Measurements from ENCODE around the gene LAMC2.

Gene LAMC2

DNA sequence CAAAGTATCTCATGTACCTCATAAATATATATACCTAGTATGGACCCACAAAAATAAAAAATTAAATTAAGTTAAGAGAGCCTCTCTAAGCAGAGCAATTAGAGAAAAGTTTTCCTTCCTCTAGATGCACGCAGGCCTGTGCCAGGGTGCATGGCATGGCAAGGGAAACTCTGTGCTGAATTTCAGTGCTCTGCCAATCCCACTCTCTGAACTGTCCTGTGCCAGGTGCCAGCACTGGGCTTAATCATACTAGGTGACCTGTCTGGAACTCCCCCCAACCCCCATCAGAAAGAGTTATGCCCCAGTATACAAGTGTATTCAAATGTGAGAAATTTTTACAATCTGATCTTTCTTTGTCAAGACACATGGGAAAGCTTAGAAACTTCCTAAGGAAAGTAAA, 10.4 kb upstream of the LAMC2 start:
- no peak for DNase-seq

DNA sequence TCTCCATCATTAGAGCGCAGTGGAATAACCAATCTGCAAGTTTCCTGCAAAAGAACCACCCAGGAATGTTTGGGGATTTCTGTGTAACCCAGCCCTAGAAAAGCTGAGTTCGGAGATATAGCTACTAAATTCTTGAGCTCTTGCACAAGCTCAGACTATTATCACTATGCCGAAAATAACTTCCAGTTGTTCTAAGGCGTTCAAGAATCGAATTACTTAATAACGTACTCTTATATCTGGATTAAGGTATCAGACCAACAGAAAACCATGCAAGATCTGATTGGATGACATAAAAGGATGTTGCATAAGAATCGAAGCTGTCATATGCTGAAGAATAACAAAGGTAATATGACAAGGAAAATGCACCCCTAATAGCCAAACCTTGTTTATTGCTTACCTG, 7.5 kb upstream of the LAMC2 start:
- no peak for DNase-seq

DNA sequence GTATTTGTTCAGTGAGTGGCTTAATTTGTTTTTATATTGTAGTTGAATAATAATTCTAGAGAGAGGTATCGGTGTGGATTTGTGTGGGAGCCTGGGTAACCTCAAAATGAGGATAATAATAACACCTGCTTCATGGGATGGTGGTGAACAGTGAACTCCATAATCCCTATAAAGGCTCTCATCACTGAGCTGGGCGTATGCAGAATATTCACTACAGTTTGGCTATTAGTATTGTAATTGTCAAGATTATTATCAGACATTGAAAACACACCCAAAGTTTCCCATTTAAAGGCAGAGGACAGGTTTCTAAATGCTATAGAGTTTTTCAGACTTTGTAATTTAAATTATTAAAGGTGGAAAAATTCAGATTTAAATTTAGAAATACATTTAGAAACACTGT, 7.0 kb upstream of the LAMC2 start:
- no peak for DNase-seq

DNA sequence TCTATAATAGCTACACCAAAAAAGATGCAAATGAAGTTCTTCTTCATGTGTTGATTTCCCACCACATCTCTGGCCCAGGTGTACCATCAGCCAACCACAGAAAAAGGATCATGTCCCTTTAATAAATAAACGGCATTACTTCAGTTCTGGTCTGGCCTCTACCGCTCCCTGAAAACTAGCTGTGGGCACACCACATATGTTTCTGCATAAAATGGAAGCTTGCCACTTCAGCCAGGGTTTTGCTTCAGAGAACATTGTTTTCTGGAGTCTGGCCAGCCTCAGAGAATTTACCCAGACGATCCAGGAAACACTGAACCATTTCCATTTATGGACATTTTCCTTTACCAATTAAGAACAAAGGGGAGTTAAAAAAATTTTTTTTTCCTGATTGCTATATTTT, 5.8 kb upstream of the LAMC2 start:
- no peak for DNase-seq

DNA sequence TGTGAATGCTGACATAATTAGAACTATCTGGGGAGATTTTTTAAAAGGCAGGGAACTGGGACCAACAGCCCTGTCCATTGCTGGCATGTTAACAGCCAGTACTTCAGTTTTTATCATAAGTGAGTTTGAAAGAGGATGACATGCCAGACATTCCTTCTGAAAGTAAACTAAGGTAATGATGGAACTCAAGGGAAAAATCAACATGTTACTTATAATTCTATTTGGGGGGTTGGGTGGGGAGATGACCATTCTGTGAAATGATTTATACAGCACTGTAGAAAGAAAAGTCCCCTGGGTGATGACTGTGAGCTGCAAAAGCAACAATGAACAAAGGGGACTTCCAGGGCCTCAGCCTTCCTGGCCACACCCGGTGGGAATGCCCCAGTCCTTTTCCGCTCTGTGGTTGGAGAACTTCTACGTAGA, 5.4 kb upstream of the LAMC2 start:
- no peak for DNase-seq

DNA sequence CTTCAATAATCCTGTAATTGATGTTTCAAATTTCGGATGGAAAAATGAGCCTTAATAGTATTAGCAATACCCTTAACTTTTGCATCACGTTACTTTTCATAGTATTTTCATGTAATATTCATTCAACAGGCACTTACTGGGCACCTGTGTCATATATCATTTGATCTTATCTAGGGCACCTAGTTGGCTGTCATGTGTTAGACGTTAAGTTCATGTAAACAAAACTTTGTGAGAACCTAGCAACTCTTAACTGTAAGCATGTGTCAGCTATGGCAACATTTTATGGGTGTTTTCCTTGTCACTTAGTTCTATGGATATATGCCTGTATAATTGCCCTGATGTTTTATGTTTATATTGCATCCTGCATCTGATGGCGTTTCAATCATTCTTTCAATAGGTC, 777 bp downstream of the LAMC2 start:
- DNase-seq, result no peak

DNA sequence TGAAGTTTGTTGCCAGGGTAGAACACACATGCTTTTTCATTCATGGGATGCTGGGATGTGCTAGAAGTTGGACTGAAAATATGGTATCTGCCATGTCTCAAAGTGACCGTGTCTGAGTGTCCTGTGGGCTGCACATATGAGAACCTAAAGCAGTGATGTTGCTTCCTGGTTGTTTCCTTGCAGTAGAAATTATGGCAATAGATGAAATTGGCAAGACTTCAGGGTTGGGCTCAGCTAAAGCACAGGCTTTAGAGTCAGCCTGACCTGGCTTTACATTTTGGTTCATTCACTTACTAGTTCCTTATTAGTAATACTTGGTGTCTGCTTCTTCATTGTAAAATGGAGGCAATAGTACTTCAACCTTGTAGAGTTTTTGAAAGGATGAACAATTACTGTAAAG, 2.2 kb downstream of the LAMC2 start:
- DNase-seq, result no peak

DNA sequence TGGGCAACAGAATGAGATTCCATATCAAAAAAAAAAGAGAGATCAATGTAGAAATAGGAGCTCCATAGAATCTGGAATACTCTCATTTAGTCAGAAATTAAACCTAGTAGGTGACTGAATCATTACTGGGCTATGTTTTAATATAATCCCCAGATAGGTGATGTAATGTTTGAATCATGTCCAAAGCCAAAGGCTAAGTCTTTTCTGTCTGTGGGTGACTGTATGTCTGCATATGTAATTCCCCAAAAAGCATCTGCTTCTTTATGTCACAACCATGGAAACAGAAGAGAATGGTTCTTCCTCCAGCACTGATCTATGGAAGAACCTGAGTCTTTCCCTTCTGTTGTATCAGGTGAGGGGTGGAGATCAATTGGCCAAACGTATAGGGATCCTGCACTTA, 5.8 kb downstream of the LAMC2 start:
- no peak for DNase-seq

DNA sequence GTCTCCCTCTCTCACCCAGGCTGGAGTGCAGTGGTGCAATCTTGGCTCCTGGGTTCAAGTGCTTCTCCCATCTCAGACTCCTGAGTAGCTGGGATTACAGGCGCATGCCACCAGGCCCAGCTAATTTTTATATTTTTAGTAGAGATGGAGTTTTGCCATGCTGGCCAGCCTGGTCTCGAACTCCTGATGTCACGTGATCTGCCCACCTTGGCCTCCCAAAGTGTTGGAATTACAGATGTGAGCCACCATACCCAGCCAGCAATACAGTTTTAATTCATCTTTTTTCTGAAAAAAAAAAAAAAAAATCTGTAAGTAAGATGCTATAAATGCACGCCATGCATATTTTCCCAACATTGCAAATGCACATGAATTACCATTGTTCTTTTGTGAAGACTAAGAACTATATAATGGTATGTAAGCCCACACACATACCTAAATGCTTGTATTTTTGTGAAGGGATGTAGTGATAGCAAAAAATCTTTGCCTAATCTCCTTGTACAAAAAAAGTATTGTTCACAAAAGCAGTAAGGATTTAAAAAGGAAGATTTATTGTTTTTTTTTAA, 8.0 kb downstream of the LAMC2 start:
- DNase-seq, result no peak

DNA sequence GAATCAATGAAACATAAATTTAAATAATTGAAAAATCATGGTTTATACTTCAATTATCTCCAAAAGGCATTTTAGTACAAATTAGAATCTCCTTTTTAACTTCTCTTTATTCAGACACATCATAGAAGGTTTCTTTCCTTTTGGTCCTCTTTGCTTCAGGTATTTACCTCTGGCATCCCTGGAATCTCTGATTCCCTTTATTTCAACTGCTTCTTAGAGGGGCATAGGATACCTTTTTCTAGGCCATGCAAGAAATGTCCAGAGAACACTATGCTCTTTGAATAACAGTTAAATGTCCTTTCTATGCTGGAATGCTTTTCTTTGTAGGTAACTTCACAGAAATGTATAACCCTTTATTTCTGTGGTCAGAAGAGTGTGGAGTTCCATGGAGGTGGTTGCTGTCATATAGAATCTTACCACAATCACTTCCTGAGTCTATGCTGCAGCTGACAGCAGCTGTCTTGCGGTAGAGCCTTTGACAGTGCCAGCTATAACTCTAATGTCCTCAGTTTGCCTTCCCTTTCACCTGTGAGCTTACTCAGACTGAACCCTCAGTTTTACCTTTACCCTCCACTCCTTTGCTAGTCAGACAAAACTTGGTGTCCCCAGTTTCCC, 8.6 kb downstream of the LAMC2 start:
- DNase-seq, result no peak

DNA sequence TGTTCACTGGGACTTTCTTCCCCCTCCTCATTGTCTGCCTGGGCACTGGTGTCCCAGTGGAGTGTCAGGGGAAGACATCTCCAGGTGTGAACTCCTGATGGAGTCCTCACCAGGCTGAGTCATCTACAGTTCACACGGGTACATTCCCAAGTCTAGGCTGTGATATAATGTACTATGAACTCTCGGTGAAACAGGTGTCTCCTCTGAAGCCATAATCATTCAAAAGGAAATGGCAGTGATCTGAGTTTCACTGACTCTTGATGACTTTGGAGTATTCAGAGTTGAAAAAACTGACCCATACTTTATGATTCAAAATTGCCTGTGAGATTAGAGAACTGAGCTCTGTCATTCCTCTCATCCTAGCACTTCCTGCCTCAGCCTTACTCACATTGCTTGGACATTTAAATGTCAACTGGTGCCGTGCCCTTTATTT, 9.1 kb downstream of the LAMC2 start:
- DNase-seq, result peak; percentile 57

DNA sequence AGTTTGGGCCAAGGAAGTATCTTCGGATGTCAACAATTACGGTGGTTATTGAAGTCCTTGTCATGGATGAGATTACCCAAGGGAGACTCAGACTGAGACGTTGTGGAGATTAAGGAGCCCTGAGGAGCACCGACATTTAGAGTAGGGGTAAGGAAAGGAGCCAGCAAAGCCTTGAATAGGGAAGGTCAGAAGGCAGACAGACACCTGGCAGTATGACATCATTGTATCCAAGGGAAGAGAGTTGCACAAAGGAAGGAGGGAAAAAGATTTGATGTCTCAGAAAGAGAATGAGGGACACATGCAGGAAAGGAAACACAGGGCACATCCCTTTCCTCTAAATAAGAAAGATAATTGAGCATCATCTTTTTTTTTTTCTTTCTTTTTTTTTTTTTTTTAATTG, 11.7 kb downstream of the LAMC2 start:
- no peak for DNase-seq

DNA sequence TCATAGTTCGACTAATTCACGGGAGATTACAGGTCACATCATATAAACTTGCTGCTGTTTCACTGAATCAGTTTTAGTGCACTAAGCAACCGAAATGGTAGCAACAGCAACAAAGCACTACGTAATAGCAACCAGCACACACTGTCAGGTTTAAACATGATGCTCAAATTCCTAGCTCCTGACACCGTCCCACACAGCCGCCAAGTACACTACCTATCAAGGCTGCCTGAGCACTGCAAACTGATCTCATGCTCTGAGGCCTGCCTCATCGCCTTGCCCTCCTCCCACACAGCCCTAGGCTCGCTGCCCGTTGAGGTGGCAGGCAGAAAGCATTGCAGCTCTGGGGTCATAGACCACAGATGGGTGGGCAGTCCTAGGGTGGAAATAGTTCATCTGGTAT, 12.4 kb downstream of the LAMC2 start:
- DNase-seq, result no peak

DNA sequence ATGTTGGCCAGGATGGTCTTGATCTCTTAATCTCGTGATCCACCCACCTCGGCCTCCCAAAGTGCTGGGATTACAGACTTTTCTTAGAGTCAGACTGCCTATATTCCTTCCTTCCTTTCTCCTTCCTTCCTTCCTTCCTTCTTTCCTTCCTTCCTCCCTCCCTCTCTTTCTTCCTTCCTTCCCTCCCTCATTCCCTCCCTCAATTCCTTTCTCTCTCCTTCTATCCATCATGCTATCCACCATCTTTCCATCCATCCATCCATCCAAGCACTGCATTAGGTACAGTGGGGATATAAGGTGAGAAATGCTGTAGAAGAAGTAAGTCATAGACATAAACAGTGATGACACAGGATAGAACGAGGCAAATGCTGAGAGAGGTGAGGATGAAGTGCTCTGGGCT, 13.2 kb downstream of the LAMC2 start:
- no peak for DNase-seq

DNA sequence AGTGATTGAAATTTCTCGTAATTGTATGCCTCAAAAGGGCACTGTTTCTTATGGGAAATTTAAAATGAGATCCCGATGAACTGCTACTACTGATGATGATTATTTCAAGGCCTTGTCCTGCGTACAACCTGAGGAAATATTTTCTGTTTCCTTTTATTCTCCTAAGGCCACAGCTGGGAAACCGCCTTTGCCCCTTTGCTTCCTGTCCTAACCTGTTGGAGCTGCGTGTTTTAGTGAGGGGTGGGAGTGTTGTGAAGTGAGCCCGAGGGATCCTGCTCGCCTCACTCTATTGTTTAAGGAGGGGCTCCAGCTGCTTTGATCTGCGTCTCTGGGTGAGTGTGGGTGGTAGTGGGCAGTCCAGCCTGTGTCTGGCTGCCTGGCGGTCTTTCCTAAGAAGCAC, 14.4 kb downstream of the LAMC2 start:
- DNase-seq, result no peak

DNA sequence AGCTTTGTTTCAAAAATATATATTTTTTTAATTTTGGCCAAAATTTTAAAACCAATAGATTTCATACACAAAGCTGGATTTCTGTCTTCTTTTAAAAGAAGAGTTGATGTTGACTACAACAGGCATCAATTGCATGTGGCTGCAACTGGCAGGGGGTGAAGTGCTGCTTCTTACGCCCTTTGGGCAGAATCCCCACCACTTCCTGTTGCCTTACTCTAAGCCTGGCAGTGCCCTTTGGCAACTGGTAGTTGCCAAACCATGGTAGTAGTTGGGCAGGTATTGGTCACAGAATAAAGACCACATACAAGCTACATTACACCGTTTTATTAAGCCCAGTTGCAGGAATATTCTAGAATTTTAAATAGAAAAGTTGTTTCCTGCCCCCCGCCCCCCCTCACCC, 17.0 kb downstream of the LAMC2 start:
- no peak for DNase-seq

DNA sequence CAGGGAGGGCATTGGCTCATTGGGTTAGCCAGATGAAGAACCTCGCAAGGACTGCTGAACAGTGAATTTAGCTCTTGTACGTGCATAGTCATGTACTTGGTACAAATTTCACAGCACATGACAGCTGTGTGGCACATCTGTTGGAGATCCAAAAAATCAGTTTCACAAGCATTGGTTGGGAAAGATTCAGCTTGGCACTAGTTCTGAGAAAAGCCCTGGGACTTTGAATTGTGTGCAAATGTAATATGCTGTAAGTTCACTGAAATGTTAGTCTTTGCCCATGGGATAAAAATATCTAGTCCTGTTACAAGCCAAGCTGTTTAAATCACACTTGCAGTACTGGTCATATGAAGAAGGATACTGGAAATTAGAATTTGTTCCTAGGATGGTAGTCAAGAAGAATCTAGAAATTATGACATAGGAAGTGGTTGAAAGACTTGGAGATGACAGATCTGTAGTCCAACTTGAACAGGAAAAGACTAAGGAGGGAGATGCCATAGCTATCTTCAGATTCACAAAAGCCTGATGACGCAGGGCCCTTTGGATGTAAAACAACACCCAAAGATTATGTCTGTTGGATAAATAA, 19.2 kb downstream of the LAMC2 start:
- no peak for DNase-seq

DNA sequence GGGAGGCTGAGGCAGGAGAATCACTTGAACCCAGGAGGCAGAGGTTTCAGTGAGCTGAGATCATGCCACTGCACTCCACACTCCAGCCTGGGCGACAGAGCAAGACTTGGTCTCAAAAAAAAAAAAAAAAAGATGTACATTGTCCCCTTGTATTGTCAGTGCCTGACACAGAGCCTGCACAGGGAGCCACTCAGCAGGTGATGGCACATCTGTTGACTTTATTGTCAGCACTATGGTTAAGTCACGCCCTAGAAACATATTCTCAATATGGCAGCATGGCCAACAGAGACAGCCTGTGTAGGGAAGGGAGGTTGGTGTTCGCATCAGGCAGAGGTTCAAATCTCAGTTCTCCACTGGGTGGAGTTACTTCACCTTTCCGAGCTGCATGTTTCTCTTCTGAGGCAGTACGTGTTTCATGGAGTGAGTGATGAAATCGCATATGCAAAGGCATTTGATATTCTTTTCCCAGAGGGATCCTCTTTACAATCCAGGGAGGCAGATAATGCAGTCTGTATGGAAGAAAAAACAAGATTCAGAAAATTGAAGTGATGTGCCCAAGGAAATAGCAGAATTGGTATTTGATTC, 20.6 kb downstream of the LAMC2 start:
- no peak for DNase-seq

DNA sequence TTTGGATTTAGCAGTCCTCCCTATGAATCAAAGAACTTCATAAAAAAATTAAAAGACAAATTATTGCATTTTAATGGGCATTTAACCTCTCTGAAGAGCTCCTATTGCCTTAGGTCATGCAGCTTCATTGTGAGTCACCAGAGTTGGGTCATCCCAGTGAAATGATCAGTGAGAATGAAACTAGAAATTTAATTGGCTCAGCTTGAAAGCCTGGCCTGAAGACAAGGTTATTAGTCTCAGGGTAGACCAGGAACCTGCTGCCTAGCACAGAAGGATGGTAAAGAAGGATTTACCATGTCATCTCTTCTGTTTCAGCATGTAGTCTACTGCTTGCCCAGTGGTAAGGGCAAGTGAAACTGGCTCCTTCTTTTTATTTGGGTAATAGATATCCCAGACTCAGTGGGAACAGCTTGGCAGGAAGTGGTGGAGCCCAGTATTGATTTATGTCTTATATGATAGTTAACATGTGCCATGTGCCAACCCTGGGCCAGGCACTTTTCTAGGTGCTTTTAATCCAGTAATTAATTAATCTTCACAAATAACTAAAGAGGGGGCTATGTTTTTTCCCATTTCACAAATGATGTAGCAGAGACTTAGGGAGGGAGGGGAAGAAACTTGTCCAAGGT, 23.6 kb downstream of the LAMC2 start:
- DNase-seq, result no peak

DNA sequence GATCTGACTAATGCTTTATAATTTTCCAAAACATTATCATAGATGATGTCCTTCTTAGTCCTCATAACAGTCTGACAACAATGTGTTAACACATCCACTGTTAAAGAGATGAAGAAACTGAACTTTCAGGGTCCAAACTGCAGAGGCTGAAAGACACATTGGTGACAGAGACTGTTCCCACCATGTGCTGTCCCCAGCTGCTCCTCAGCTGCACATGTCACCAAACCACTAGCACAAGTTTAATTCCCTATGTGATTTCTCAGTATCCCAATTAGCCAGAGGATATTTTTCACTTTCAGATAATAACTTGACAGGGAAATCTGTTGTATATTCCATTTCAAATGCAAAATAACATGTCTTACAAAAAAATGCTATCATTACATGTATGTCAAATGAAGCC, 24.6 kb downstream of the LAMC2 start:
- DNase-seq, result no peak

DNA sequence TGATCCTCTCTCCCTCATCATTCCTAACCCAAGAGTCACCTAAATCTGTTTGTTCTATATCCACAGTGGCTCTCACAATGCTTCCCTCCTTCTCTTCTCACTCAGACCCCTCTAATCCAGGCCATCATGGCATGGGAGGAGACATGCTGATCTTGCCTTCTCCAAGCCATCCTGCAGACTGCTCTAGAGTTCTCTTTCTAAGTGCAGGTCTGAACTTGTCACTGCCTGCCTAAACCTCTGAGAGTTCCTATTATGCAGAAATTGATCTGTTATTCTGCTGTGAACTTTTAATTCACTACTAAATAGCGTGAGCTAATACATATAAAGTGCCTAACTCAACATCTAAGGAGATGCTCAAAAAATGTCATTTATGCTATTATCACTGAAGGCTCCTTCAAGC, 26.8 kb downstream of the LAMC2 start:
- no peak for DNase-seq

DNA sequence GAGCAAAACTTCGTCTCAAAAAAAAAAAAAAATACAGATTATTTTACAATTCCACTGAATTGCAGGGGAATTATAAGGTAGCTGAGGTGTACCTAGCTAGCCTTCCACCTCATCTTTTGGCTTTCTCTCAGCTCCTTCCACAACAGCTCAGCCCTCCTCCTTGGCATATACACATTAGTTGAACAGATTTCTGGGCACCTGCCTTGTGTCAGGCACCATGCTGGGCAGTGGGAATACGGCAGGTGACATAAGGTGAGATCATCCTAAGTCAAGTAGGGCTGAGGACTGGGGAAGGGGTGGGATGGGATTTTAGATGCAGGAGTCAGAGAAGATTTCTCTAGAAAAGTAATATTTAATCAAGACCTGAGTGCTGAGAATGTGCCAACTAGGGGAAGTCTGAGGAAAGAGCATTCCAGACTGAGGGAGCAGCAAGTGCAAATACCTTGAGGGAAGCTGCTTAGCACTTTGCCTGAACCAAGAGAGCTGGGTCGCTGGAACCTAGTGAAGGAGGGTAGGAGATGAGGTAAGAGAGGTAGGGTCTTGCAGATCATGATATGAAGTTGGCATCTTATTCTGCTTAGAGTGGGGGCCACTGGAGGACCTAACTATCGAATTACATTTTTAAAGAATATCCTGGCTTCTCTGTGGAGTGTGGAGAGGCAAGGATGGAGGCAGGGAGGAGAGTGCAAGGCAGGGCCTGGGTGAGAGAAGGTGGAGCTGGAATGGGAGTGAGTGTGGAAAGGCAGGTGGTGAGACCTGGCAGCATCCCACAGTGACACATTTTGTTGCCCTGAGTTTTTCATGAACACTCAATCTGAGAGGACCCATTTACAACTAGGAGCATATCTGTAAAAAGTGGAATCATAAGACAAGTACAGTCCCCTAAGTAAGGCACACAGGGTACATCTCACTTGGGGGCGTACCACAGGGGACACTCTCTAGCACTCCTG, 28.2 kb downstream of the LAMC2 start:
- DNase-seq, result no peak
